ENCODE results near the gene MAP1LC3B2. TPM values are rescaled to one million over a fixed set of nuclear protein-coding genes. Genes with fewer than 3 reads are reported as not detected.

MAP1LC3B2 gene
- total and polyA plus RNA-seq, 10 of the 15 experiments (the other 5 are each of a cell fraction or from before 2014, with no cell fraction given), result 0.23 to 2.7 (median 0.72) TPM; not detected in 3

GRCh38 chr12:116544656-116545055 lies 14.5 kb upstream of the MAP1LC3B2 start:
- H3K36me3 ChIP-seq (ENCODE audit: control insufficient read depth in 2 of 2, insufficient read depth in 2 of 2, low read length in 1 of 2), result no peaks in the 10 kb centered on the region
- no peaks in the 10 kb centered on the region for H4K20me1 ChIP-seq (ENCODE audit: control insufficient read depth, insufficient read depth)
- no peak overlapping the region for H2AFZ ChIP-seq (ENCODE audit: control insufficient read depth, low read depth, low read length)
- no peaks in the 10 kb centered on the region; the same call in 1 of the 3 replicates for H3K9me3 ChIP-seq (replicated peaks; ENCODE audit: control insufficient read depth, insufficient read depth, low read length)
- FAIRE-seq (no peak), ATAC-seq (no peak), DNase-seq (ENCODE audit: low read depth, low spot score) (no peak)
- WGBS (ENCODE audit: insufficient coverage, insufficient replicate concordance, low lambda C conversion rate, missing lambda C conversion rate), result 38% methylated on average over 5 of the region's 5 CpGs
- intact Hi-C loops (cut with micrococcal nuclease; ENCODE audit: unreplicated experiment) (no loop called here), in situ Hi-C loops (cut with MboI) (no loop called here)
- CTCF ChIA-PET, result no interaction called here
- RAD21 ChIA-PET (ENCODE audit: unreplicated experiment), result interaction anchor here (1.2 kb wide), 1 partner anchor 14 kb away, joined by 3 read pairs; no protein-coding TSS in a partner anchor
- no TSS peak for BruUV-seq (replicated peaks)
- no peak overlapping the region for H3K9ac ChIP-seq (ENCODE audit: control insufficient read depth, insufficient read depth, low read length)
- H3K27ac ChIP-seq (ENCODE audit: control insufficient read depth, insufficient read depth), result no peak overlapping the region
- peaks cover 13% of the 10 kb centered on the region for H3K4me1 ChIP-seq (ENCODE audit: control insufficient read depth, insufficient read depth, low read length)
- no peak overlapping the region for H3K4me2 ChIP-seq (ENCODE audit: control insufficient read depth, insufficient read depth)
- POLR2A ChIA-PET, result interaction anchor here (0.6 to 0.7 kb wide), 4 partner anchors 12 to 1316 kb away, joined by 3 to 8 read pairs (median 3); no protein-coding TSS in a partner anchor
- no peak for TF ChIP-seq ZNF687 (IDR thresholded peaks at IDR 0.05)
- TF ChIP-seq JUNB (IDR thresholded peaks at IDR 0.05), result no peak
- no peak for TF ChIP-seq BCL11A (IDR thresholded peaks at IDR 0.05; ENCODE audit: low read depth, low read length)
- TF ChIP-seq ZBED1 (IDR thresholded peaks at IDR 0.05; ENCODE audit: borderline replicate concordance), result no peak
- TF ChIP-seq RBBP5 (conservative IDR thresholded peaks at IDR 0.05), result no peak
- TF ChIP-seq ZNF384 (IDR thresholded peaks at IDR 0.05; ENCODE audit: borderline replicate concordance, low read depth, low read length), result no peak
- TF ChIP-seq TCF12 (IDR thresholded peaks at IDR 0.05; ENCODE audit: low read depth, low read length), result no peak
- TF ChIP-seq PAX5 (IDR thresholded peaks at IDR 0.05; ENCODE audit: borderline replicate concordance, low read depth, low read length), result no peak
- TF ChIP-seq MYC (IDR thresholded peaks at IDR 0.05; ENCODE audit: insufficient read depth, insufficient read length, insufficient replicate concordance, low read length, severe bottlenecking), result no peak
- TF ChIP-seq IKZF1 (conservative IDR thresholded peaks at IDR 0.05), result no peak
- no peak for TF ChIP-seq POU2F2 (IDR thresholded peaks at IDR 0.05; ENCODE audit: borderline replicate concordance, low read depth, low read length)
- no peak for TF ChIP-seq SREBF1 (IDR thresholded peaks at IDR 0.05; ENCODE audit: low read length)
- TF ChIP-seq ETV6 (conservative IDR thresholded peaks at IDR 0.05 in 1 of 2, IDR thresholded peaks at IDR 0.05 in 1 of 2; ENCODE audit: borderline replicate concordance in 1 of 2, low read depth in 1 of 2), result no peak
- no peak for TF ChIP-seq NFYA (IDR thresholded peaks at IDR 0.05; ENCODE audit: borderline replicate concordance, low read depth, low read length)
- no peak for TF ChIP-seq IKZF2 (IDR thresholded peaks at IDR 0.05)
- no peak for TF ChIP-seq SREBF2 (IDR thresholded peaks at IDR 0.05; ENCODE audit: low read length)
- no peak for TF ChIP-seq ATF7 (IDR thresholded peaks at IDR 0.05; ENCODE audit: low read depth)
- TF ChIP-seq RFX5 (IDR thresholded peaks at IDR 0.05; ENCODE audit: low read depth, low read length), result no peak
- SMC1A ChIA-PET (ENCODE audit: uncharacterized antibody, unreplicated experiment), result interaction anchor here (1.8 kb wide), 1 partner anchor 14 kb away, joined by 9 read pairs; the partner anchor contains the start of gene MAP1LC3B2
- no peaks in the 10 kb centered on the region for H3K27me3 ChIP-seq (replicated peaks in 1 of 2; ENCODE audit: control insufficient read depth in 2 of 2, insufficient read depth in 2 of 2, low read length in 1 of 2)
- no peak overlapping the region for H3K4me3 ChIP-seq
- H3K79me2 ChIP-seq (ENCODE audit: control insufficient read depth, insufficient read depth, low read length), result no peaks in the 10 kb centered on the region
